Prostate gland (tissue), 2 donors: ENCODE results near the gene MYH1.

Source experiments
- POLR2A ChIP-seq: fragments of 450-650 bp; IDR thresholded peaks from one replicate; pipeline ENCODE4 v1.6.1; 2016; ENCODE audit warnings: antibody characterized with exemption, mild to moderate bottlenecking
- TF ChIP-seq, protein P1 (sequence below), 4 experiments: fragments of 200-600 bp in 2 of 4; fragments of 450-650 bp in 2 of 4; sonication (generic) in 2 of 4; IDR thresholded peaks; 1 replicate in 3 of 4; 2 replicates in 1 of 4; pipeline ENCODE4 v1.5.1; 2016 to 2019; ENCODE audit warnings: antibody characterized with exemption in 4 of 4, mild to moderate bottlenecking in 2 of 4, moderate library complexity in 2 of 4

DNA sequence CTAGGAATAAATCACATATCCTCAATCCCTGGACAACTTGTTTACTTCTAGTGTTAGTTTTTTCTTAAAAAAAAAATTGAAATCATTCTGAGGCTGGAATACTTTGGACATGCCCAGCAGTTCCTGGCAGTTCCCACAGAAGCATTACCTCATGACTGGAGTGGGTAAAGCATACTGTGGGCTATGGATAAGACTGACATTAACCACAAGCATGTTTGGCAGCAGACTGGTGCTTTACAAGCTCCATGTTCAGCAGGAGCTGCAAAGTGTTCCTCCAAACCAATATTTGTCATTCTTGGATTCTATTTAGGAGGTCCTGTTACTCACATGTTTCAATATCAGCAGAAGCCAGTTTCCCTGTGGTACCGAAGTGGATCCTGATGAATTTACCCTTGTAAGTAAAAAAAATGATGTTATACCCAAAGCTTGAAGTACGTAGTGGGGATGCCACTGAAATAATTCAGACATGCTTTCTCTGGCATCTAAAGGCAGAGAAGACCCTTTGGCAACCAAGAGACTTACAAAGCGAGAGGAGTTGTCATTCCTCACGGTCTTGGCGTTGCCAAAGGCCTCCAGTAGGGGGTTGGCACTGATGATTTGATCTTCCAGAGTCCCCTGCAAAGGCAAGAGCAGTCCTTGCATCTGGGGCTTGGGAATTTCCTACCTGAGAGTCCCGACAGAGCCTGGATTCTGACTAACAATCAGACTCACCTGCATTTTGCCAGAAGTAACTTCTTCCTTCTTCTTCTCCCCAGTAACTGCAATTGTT lies 4.9 kb downstream of the MYH1 start:
- TF ChIP-seq POLR2A: no peak
- TF ChIP-seq, protein P1, sequence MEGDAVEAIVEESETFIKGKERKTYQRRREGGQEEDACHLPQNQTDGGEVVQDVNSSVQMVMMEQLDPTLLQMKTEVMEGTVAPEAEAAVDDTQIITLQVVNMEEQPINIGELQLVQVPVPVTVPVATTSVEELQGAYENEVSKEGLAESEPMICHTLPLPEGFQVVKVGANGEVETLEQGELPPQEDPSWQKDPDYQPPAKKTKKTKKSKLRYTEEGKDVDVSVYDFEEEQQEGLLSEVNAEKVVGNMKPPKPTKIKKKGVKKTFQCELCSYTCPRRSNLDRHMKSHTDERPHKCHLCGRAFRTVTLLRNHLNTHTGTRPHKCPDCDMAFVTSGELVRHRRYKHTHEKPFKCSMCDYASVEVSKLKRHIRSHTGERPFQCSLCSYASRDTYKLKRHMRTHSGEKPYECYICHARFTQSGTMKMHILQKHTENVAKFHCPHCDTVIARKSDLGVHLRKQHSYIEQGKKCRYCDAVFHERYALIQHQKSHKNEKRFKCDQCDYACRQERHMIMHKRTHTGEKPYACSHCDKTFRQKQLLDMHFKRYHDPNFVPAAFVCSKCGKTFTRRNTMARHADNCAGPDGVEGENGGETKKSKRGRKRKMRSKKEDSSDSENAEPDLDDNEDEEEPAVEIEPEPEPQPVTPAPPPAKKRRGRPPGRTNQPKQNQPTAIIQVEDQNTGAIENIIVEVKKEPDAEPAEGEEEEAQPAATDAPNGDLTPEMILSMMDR (IDR thresholded peaks at IDR 0.05): no peak
